HT-29 (cell line): ENCODE results near the gene RBMY1B. TPM values are rescaled to one million over a fixed set of nuclear protein-coding genes. Genes with fewer than 3 reads are reported as not detected.
"Not testable (repeated sequence)": the region's sequence is repeated elsewhere in the genome, so short reads cannot be mapped to it uniquely, and the experiment has no call there.

Experiments
- DNase-seq: peaks from one replicate; pipeline ENCODE4 v3.0.0-alpha.2; 2015; ENCODE audit warnings: low spot score
- total RNA-seq: library from RNA; depleted of rRNA; stranded (reverse); fragments of >200 nt; shearing (Covaris generic); gene quantifications from 2 replicates; pipeline ENCODE4 v1.2.3, GENCODE V29; 2014; rRNA removed

The RBMY1B gene
- total RNA-seq: not detected in 2 replicates

GRCh38 chrY:21511038-21511437 lies at the start of gene RBMY1B:
TSS of gene RBMY1B (plus strand) at chrY:21511338. CDS start at chrY:21513351, 2,013 bp downstream.
- DNase-seq: not testable (repeated sequence)

GRCh38 chrY:21462915-21463314 lies 48.2 kb upstream of the RBMY1B start:
- not testable (repeated sequence) for DNase-seq

GRCh38 chrY:21482967-21483366 lies 28.2 kb upstream of the RBMY1B start:
- DNase-seq: no peak

- not testable (repeated sequence) for DNase-seq
These were observed 23.4 kb downstream of the RBMY1B start, which contains the start of gene RBMY1A1 for GRCh38 chrY:21534579-21534978. TSS of gene RBMY1A1 (plus strand) at chrY:21534879. CDS start at chrY:21536892, 2,013 bp downstream.

GRCh38 chrY:21559316-21559984 lies 48.3 kb downstream of the RBMY1B start:
- DNase-seq: not testable (repeated sequence)

Other genes with a start within 250 kb of the RBMY1B start
- not detected in 2 replicates for gene RBMY1A1, start 23.5 kb downstream of the RBMY1B start, total RNA-seq